H7 (cell line): Measurements from ENCODE around the gene GSE1. TPM values are rescaled to one million over a fixed set of nuclear protein-coding genes. Genes with fewer than 3 reads are reported as not detected.
A peak's percentile ranks its signal among the peaks of the same experiment; 100 is the strongest.

Experiments
- DNase-seq: peaks from one replicate; pipeline ENCODE4 v3.0.0; 2012
- H3K27me3 ChIP-seq: 2 replicates; pipeline ENCODE4 v1.6.0; 2011; ENCODE audit warnings: mild to moderate bottlenecking, low read length; ENCODE audit not compliant: control insufficient read depth, insufficient read depth
- H3K36me3 ChIP-seq: replicated peaks from 2 replicates; pipeline ENCODE4 v1.5.1; 2011; ENCODE audit warnings: low read length; ENCODE audit not compliant: control insufficient read depth, insufficient read depth
- H3K4me3 ChIP-seq: 2 replicates; pipeline ENCODE4 v1.5.1; 2011; ENCODE audit warnings: low read depth, mild to moderate bottlenecking, control low read depth, low read length, moderate library complexity; ENCODE audit not compliant: insufficient read depth
- total RNA-seq: library from RNA; depleted of rRNA; stranded (reverse); fragments of >200 nt; shearing (Covaris generic); gene quantifications from 2 replicates; pipeline ENCODE4 v1.2.3, GENCODE V29; 2014

GSE1 gene
- total RNA-seq, 1 experiment from 2014 or later: 52.5 TPM

GRCh38 chr16:85592700-85593493, 20.2 kb upstream of the GSE1 start:
- no peaks in the 10 kb centered on the region for H3K36me3 ChIP-seq
- H3K27me3 ChIP-seq: no peaks in the 10 kb centered on the region
- DNase-seq: no peak
- no peak overlapping the region for H3K4me3 ChIP-seq

GRCh38 chr16:85593494-85594221, 19.5 kb upstream of the GSE1 start:
- Histone ChIP-seq H3K4me3 (no peak overlapping the region), H3K36me3 (no peaks in the 10 kb centered on the region), H3K27me3 (no peaks in the 10 kb centered on the region)
- peak; percentile 84 for DNase-seq

DNA sequence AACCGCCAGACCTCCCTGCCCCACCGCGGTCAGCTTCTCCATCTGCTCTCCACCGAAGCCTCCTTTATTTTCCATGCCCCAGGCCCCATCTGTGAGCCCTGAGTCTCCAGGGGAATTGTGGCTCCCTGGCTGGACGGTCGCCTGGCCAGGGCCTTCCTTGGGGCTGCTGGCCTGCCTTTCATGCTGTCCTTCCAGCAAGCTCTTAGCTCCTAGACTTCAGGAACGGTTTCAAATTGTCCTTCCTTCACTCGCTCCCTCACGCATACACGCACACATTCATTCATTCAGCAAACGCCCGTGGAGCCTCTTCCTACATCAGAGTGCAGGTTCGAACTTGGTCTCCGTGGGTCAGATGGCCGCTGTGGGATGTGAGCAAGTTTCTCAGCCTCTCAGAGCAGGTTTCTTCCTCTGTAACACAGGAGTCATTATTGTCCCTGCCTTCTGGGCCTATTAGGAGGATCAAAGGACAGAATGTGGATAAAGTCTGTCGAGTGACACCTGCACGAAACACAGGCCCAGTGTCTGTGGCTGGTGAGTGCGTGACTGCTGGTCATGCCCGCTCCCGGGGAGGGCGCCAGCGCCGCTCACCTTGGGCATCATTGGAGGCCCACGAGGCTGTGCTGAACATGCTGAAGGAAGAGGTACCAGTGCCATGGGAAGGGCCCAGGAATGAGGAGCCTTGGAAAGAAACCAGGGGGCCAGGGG, 18.7 kb upstream of the GSE1 start:
- H3K27me3 ChIP-seq: no peaks in the 10 kb centered on the region
- no peak overlapping the region for H3K4me3 ChIP-seq
- H3K36me3 ChIP-seq: no peaks in the 10 kb centered on the region
- DNase-seq: no peak

DNA sequence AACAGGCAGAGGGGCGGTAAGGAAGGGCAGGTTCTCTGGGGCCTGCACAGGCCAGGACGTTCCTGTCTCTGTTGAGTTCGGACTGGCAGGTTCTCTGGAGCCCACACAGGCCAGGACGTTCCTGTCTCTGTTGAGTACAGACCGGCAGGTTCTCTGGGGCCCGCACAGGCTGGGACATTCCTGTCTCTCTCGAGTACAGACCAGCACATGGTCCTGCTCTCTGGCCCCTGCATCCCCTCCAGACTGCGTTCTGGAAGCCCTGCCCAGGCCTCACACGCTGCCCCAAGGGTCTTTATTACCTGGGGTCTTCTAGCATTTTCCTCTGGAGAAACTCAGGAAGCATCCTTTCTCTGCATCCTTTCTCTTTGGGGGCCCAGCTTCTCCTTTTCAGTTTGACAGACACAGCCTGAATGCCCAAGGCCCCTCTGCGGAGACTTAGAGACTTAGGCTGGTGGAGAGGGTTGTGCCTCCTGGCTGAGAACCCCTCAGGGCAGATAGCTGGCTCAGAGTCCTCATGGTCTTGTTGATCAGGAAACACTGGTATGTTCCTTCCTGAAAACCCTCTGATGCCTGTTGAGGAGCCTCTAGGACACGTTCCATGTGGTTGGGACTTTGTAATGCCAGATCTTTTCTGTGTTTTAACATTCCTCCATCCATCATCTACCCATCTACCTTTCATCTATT, 18.0 kb upstream of the GSE1 start:
- Histone ChIP-seq H3K27me3 (no peaks in the 10 kb centered on the region), H3K4me3 (no peak overlapping the region)

DNA sequence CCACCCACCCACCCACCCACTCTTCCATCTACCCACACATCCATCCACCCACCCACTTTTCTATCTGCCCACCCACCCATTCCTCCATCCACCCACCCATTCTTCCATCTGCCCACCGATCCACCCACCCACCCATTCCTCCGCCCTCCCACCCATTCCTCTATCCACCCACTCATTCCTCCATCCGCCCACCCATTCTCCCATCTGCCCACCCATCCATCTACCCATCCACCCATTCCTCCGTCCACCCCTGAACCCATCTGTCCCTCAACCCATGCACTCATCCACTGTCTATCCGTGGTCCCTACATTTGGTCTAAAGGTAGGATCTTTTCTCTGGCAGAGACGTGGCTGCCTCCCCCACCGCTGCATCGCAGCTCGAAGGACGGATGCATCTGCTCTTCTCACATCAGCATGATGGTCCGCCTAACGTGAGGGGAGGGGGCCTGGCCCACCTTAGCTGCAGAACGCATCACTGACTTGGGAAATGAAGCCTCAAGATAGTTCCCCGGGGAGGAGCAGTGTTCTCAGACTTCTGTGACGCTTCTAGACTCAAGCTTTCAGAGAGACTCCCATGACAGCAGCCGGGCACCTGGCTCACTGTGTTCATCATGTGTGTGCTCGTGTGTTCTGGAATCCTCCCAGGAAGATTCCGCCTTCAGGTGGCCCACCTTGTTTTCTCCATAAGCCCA, 17.2 kb upstream of the GSE1 start:
- Histone ChIP-seq H3K36me3 (no peaks in the 10 kb centered on the region), H3K4me3 (no peak overlapping the region), H3K27me3 (no peaks in the 10 kb centered on the region)
- no peak for DNase-seq

More for the DNA sequence above, 18.0 kb upstream of the GSE1 start:
- H3K36me3 ChIP-seq: no peaks in the 10 kb centered on the region
- no peak for DNase-seq

DNA sequence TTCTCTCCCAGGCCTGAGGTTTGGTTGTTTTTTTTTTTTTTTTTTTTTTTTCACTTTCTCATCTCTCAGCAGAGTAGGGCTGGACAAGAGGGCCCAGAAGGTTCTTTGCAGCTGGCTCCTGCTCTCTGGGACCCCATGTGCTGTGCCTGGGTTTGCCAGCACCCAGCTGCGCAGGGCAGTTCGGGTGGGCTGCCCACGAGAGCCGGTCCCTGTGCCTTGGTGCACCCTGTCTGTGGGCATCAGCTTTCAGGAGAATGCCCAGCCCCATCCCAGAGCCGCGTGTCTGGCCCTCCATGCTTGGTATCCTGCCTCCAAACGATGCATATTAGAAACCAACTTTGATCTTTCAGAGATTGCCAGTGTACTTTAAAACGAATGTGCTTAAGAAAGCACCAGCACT, 15.0 kb upstream of the GSE1 start:
- no peaks in the 10 kb centered on the region for H3K27me3 ChIP-seq
- DNase-seq: no peak

GRCh38 chr16:85600078-85600477, 13.0 kb upstream of the GSE1 start:
- no peaks in the 10 kb centered on the region for H3K27me3 ChIP-seq
- no peak overlapping the region for H3K4me3 ChIP-seq
- H3K36me3 ChIP-seq: no peaks in the 10 kb centered on the region
- peak; percentile 75 for DNase-seq

More for the DNA sequence above, 15.0 kb upstream of the GSE1 start:
- no peaks in the 10 kb centered on the region for H3K36me3 ChIP-seq
- no peak overlapping the region for H3K4me3 ChIP-seq

- Histone ChIP-seq H3K4me3 (no peak overlapping the region), H3K36me3 (no peaks in the 10 kb centered on the region), H3K27me3 (no peaks in the 10 kb centered on the region)
- DNase-seq: peak; percentile 76
These were observed 12.4 kb upstream of the GSE1 start for GRCh38 chr16:85600530-85601271.

DNA sequence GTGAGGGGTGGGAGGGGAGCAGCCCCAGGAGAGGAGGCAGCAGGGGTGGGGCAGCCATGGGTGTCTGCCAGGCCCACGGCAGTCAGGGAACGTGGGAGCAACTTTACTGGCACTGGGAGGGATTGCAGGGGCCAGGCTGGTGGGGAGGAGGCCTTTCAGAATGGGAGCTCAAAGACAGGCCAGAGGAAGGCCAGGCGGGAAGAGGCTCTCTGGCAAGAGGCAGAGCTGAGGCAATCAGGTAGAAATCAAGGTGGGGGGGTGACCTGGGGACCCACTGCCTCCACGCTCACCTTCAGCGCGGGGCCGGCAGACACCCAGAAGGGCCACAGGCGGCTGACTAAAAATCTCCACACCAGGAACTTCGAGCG, 11.9 kb upstream of the GSE1 start:
- DNase-seq: peak; percentile 75
- H3K4me3 ChIP-seq: no peak overlapping the region
- H3K27me3 ChIP-seq: no peaks in the 10 kb centered on the region
- no peaks in the 10 kb centered on the region for H3K36me3 ChIP-seq

DNA sequence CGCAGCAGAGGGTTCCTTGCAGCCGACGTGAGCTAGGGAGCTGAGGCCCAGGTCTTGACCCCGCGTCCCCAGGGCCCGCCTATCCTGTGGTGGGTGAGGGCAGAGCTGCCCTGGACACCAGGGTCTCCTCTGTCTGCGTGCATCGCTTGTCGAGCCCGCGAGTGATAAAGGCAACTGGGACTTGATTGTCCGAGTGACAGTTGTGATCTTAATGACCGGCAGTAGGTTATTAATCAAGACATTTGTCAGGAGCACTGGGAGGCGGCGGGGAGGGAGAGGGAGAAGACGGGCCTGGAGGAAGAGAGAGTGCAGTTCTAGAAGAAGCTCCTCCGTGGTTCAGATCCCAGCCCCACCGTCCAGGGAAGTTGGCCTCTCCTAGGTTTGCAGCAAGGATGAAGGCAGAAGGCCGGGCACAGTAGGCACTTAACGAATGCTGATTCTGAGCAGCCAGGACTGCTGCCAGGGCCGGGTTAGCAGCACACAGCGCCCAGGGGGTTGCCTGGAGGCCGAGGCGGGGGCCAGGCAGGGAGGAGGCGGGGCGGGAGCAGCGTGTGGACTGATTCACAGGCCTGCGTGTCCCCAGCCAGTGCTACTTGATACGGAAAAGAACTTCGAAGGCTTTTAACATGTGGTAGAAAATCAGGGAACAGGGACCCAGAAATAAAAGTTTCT, 11.3 kb upstream of the GSE1 start:
- Histone ChIP-seq H3K27me3 (no peaks in the 10 kb centered on the region), H3K36me3 (no peaks in the 10 kb centered on the region), H3K4me3 (no peak overlapping the region)
- DNase-seq: peak; percentile 80

GRCh38 chr16:85602402-85603202, 10.5 kb upstream of the GSE1 start:
- DNase-seq: peak; percentile 71
- H3K36me3 ChIP-seq: no peaks in the 10 kb centered on the region
- no peak overlapping the region for H3K4me3 ChIP-seq
- no peaks in the 10 kb centered on the region for H3K27me3 ChIP-seq

- no peaks in the 10 kb centered on the region for H3K36me3 ChIP-seq
- peak; percentile 72 for DNase-seq
- no peaks in the 10 kb centered on the region for H3K27me3 ChIP-seq
- no peak overlapping the region for H3K4me3 ChIP-seq
These were observed 9.8 kb upstream of the GSE1 start for GRCh38 chr16:85603203-85603755.
